B cell (primary cell): Measurements from ENCODE around the gene NKX6-2. TPM values are rescaled to one million over a fixed set of nuclear protein-coding genes. Genes with fewer than 3 reads are reported as not detected.

Experiments
- ATAC-seq: fragments of 200-7000 bp; cut with Tn5 transposase; one replicate; pipeline ENCODE4 v1.10.0; 2021; ENCODE audit warnings: low read depth, mild to moderate bottlenecking, moderate number of reproducible peaks, moderate library complexity
- CTCF ChIA-PET: fragments of 350-600 bp; sonication (Branson Sonifier 250); formaldehyde crosslinking; loops from one replicate; lab custom pipeline; 2021; ENCODE audit warnings: antibody characterized with exemption, inconsistent platforms; lab: Charles Lee
- POLR2A ChIA-PET: fragments of 350-600 bp; sonication (Branson Sonifier 250); formaldehyde crosslinking; loops from one replicate; lab custom pipeline; 2021; ENCODE audit warnings: antibody characterized with exemption; lab: Charles Lee
- DNase-seq: peaks from one replicate; pipeline ENCODE4 v3.0.0; 2013
- H2AFZ ChIP-seq: 2 replicates; pipeline ENCODE4 v1.6.1; 2012; ENCODE audit warnings: mild to moderate bottlenecking, low read depth, low read length; ENCODE audit not compliant: insufficient read depth, poor library complexity, severe bottlenecking
- H3K27ac ChIP-seq, 2 donors: 1 replicate in 1 of 2; 2 replicates in 1 of 2; pipeline ENCODE4 v1.5.1; 2012 to 2013; ENCODE audit warnings: low read length in 2 of 2, mild to moderate bottlenecking in 2 of 2, moderate library complexity in 1 of 2
- H3K27me3 ChIP-seq, 4 experiments: fragments of 200-600 bp in 1 of 4; sonication (generic) in 1 of 4; replicated peaks in 1 of 4; 1 replicate in 2 of 4; 2 replicates in 2 of 4; pipeline versions ENCODE4 v1.6.1 to v1.7.0; 2013 to 2016; ENCODE audit warnings: low read length in 3 of 4, mild to moderate bottlenecking in 2 of 4, mixed read lengths in 1 of 4, moderate library complexity in 1 of 4; ENCODE audit not compliant: insufficient read depth in 4 of 4, control insufficient read depth in 3 of 4; ENCODE audit errors: control extremely low read depth in 1 of 4
- H3K36me3 ChIP-seq, 2 experiments: replicated peaks in 1 of 2; 1 replicate in 1 of 2; 2 replicates in 1 of 2; pipeline versions ENCODE4 v1.6.1 to v1.7.1; 2013; ENCODE audit warnings: low read length in 1 of 2; ENCODE audit not compliant: insufficient read depth in 2 of 2, control insufficient read depth in 1 of 2; ENCODE audit errors: control extremely low read depth in 1 of 2, extremely low read depth in 1 of 2
- H3K4me1 ChIP-seq, 2 donors: fragments of 200-600 bp in 1 of 2; sonication (generic) in 1 of 2; 1 replicate in 1 of 2; 2 replicates in 1 of 2; pipeline versions ENCODE4 v1.5.1 to v1.6.1; 2013 to 2017; ENCODE audit warnings: low read length in 2 of 2; ENCODE audit not compliant: control insufficient read depth in 2 of 2, insufficient read depth in 2 of 2
- H3K4me2 ChIP-seq: replicated peaks from 2 replicates; pipeline ENCODE3; 2012; ENCODE audit warnings: mild to moderate bottlenecking, low read depth, low read length; ENCODE audit not compliant: poor library complexity, severe bottlenecking
- H3K4me3 ChIP-seq, 5 experiments: fragments of 200-600 bp in 1 of 5; sonication (generic) in 1 of 5; 1 replicate in 3 of 5; 2 replicates in 2 of 5; pipeline versions ENCODE4 v1.5.1 to v1.7.0; 2011 to 2016; ENCODE audit warnings: low read length in 4 of 5, mild to moderate bottlenecking in 4 of 5, low read depth in 2 of 5, control low read depth in 1 of 5, moderate library complexity in 1 of 5; ENCODE audit not compliant: insufficient read depth in 1 of 5; ENCODE audit errors: control extremely low read depth in 1 of 5, extremely low read depth in 1 of 5
- H3K79me2 ChIP-seq: fragments of 200-600 bp; sonication (generic); one replicate; pipeline ENCODE4 v1.6.0; 2016; ENCODE audit warnings: low read length; ENCODE audit not compliant: control insufficient read depth, insufficient read depth
- H3K9ac ChIP-seq: fragments of 200-600 bp; sonication (generic); 2 replicates; pipeline ENCODE4 v1.6.1; 2017; ENCODE audit warnings: mild to moderate bottlenecking, low read length, moderate library complexity
- H3K9me3 ChIP-seq, 3 donors: one replicate each; pipeline versions ENCODE4 v1.6.1 to v1.7.1; 2013; ENCODE audit warnings: low read length in 2 of 3; ENCODE audit not compliant: control insufficient read depth in 2 of 3, insufficient read depth in 1 of 3; ENCODE audit errors: control extremely low read depth in 1 of 3
- H4K20me1 ChIP-seq: 2 replicates; pipeline ENCODE4 v1.6.0; 2012; ENCODE audit warnings: mild to moderate bottlenecking, low read length; ENCODE audit not compliant: insufficient read depth, control insufficient read depth, poor library complexity, severe bottlenecking
- H3K27ac Mint-ChIP-seq: one replicate; pipeline ENCODE4 v1.8.0; 2021; ENCODE audit warnings: mixed read lengths
- H3K27me3 Mint-ChIP-seq: one replicate; pipeline ENCODE4 v1.8.0; 2021; ENCODE audit warnings: mixed read lengths
- H3K4me1 Mint-ChIP-seq: one replicate; pipeline ENCODE4 v1.8.0; 2021; ENCODE audit warnings: mixed read lengths
- H3K4me3 Mint-ChIP-seq: one replicate; pipeline ENCODE4 v1.8.0; 2021; ENCODE audit warnings: mixed read lengths
- H3K9me3 Mint-ChIP-seq: one replicate; pipeline ENCODE4 v1.8.0; 2022; ENCODE audit warnings: mixed read lengths; ENCODE audit not compliant: insufficient read depth
- CTCF ChIP-seq: fragments of 200-600 bp; IDR thresholded peaks from one replicate; pipeline ENCODE4 v1.8.0; 2022; ENCODE audit warnings: antibody characterized with exemption, mild to moderate bottlenecking
- EZH2 ChIP-seq: IDR thresholded peaks from 2 replicates; pipeline ENCODE4 v1.6.1; 2012; ENCODE audit warnings: borderline replicate concordance, low read depth, mild to moderate bottlenecking, moderate library complexity, low read length; ENCODE audit not compliant: insufficient read depth, poor library complexity, severe bottlenecking
- WGBS: methylation state at CpG from one replicate; pipeline ENCODE4 v1.1.5; 2013; ENCODE audit warnings: missing lambda C conversion rate; ENCODE audit not compliant: insufficient coverage; 5-methylcytosine and 5-hydroxymethylcytosine counted together
- intact Hi-C: fragments of 100-400 bp; cut with micrococcal nuclease; formaldehyde crosslinking; loops from one replicate; pipeline ENCODE4 v1.10.0; 2022
- polyA plus RNA-seq: library from polyadenylated mRNA; depleted of rRNA; stranded (reverse); fragments of >200 nt; gene quantifications from 2 replicates; pipeline ENCODE4 v1.2.3, GENCODE V29; 2012
- total RNA-seq, 2 donors: library from RNA; stranded (reverse); fragments of 120-200 nt in 1 of 2; gene quantifications; 1 replicate in 1 of 2; 2 replicates in 1 of 2; pipeline versions ENCODE4 v1.2.3 to v1.2.4, GENCODE V29; 2013 to 2022

The NKX6-2 gene
- total and polyA plus RNA-seq, 2 donors (not counting 1 experiment from before 2014, with no cell fraction given): not detected

- CTCF ChIA-PET: no interaction called here
- no peak overlapping the region for H3K27ac Mint-ChIP-seq
- no peaks in the 10 kb centered on the region for H3K36me3 ChIP-seq
- peaks cover 0 to 21% (median 2%) of the 10 kb centered on the region in 4 experiments for H3K27me3 ChIP-seq
- no peak overlapping the region for H2AFZ ChIP-seq
- peaks cover 0 to 15% (median 0%) of the 10 kb centered on the region in 3 donors for H3K9me3 ChIP-seq
- no peak for ATAC-seq
- no peaks in the 10 kb centered on the region for H4K20me1 ChIP-seq
- H3K4me3 Mint-ChIP-seq: no peak overlapping the region
- no peak overlapping the region for H3K9ac ChIP-seq
- H3K9me3 Mint-ChIP-seq: no peaks in the 10 kb centered on the region
- H3K4me3 ChIP-seq: no peak overlapping the region
- peaks cover 0 to 12% of the 10 kb centered on the region in 2 donors for H3K4me1 ChIP-seq
- intact Hi-C loops: no loop called here
- TF ChIP-seq CTCF: no peak
- no peak for TF ChIP-seq EZH2
- peaks cover 2% of the 10 kb centered on the region for H3K4me1 Mint-ChIP-seq
- no peak overlapping the region for H3K27ac ChIP-seq
- H3K4me2 ChIP-seq: no peak overlapping the region
- H3K79me2 ChIP-seq: no peaks in the 10 kb centered on the region
- POLR2A ChIA-PET: no interaction called here
- DNase-seq: no peak
- WGBS: 50% methylated on average over 27 of the region's 31 CpGs
- H3K27me3 Mint-ChIP-seq: peaks cover 7% of the 10 kb centered on the region
Observed at GRCh38 chr10:132790934-132791829, 5.2 kb upstream of the NKX6-2 start.

- no peak for DNase-seq
- Histone ChIP-seq H3K4me1 (peaks cover 0 to 13% of the 10 kb centered on the region in 2 donors), H3K79me2 (no peaks in the 10 kb centered on the region), H2AFZ (no peak overlapping the region), H3K27me3 (peaks cover 0 to 21% (median 2%) of the 10 kb centered on the region in 4 experiments), H3K9me3 (peaks cover 0 to 15% (median 0%) of the 10 kb centered on the region in 3 donors), H3K4me3 (no peak overlapping the region), H3K4me2 (no peak overlapping the region), H4K20me1 (no peaks in the 10 kb centered on the region), H3K9ac (no peak overlapping the region), H3K36me3 (no peaks in the 10 kb centered on the region), H3K27ac (no peak overlapping the region)
- Mint-ChIP-seq H3K4me3 (no peak overlapping the region), H3K27me3 (peaks cover 7% of the 10 kb centered on the region), H3K4me1 (peaks cover 3% of the 10 kb centered on the region), H3K9me3 (no peaks in the 10 kb centered on the region), H3K27ac (no peak overlapping the region)
- TF ChIP-seq CTCF: no peak
- no peak for TF ChIP-seq EZH2
- WGBS: 59% methylated on average over 7 of the region's 7 CpGs
- intact Hi-C loops: no loop called here
- ChIA-PET CTCF (no interaction called here), POLR2A (no interaction called here)
- ATAC-seq: no peak
Observed at GRCh38 chr10:132790470-132790869, 4.5 kb upstream of the NKX6-2 start.
